GM19372 (cell line): ENCODE data around the gene STIL.
"Not testable (repeated sequence)": the region's sequence is repeated elsewhere in the genome, so short reads cannot be mapped to it uniquely, and the experiment has no call there.

Source experiments
- ATAC-seq: cut with Tn5 transposase; IDR thresholded peaks from one replicate; pipeline ENCODE4 v1.9.1; 2021; ENCODE audit warnings: mild to moderate bottlenecking, low read depth, moderate library complexity; ENCODE audit not compliant: unreplicated experiment

The STIL gene

GRCh38 chr1:47323599-47324031 is 9.7 kb upstream of the STIL start:
- ATAC-seq = no peak

- not testable (repeated sequence) for ATAC-seq
These were observed 6.0 kb upstream of the STIL start for GRCh38 chr1:47319968-47320367.

- no peak for ATAC-seq
These were observed 3.9 kb upstream of the STIL start for GRCh38 chr1:47317841-47318240.

GRCh38 chr1:47309427-47309826 is 4.5 kb downstream of the STIL start:
- ATAC-seq = no peak

GRCh38 chr1:47302472-47302871 is 11.5 kb downstream of the STIL start:
- ATAC-seq = no peak

GRCh38 chr1:47298025-47298699 is 15.8 kb downstream of the STIL start:
- no peak for ATAC-seq

- no peak for ATAC-seq
These were observed 18.4 kb downstream of the STIL start for GRCh38 chr1:47295579-47295978.

- not testable (repeated sequence) for ATAC-seq
These were observed 19.1 kb downstream of the STIL start for GRCh38 chr1:47294863-47295262.

GRCh38 chr1:47288116-47288515 is 25.8 kb downstream of the STIL start:
- ATAC-seq = not testable (repeated sequence)

- no peak for ATAC-seq
These were observed 33.8 kb downstream of the STIL start for GRCh38 chr1:47280142-47280541.

GRCh38 chr1:47276850-47277249 is 37.1 kb downstream of the STIL start:
- ATAC-seq = no peak

- ATAC-seq = not testable (repeated sequence)
These were observed 38.1 kb downstream of the STIL start for GRCh38 chr1:47275811-47276210.

- not testable (repeated sequence) for ATAC-seq
These were observed 48.4 kb downstream of the STIL start for GRCh38 chr1:47265529-47265928.

GRCh38 chr1:47262787-47263413 is 51.0 kb downstream of the STIL start:
- no peak for ATAC-seq

GRCh38 chr1:47257224-47257623 is 56.7 kb downstream of the STIL start:
- no peak for ATAC-seq

- no peak for ATAC-seq
These were observed 61.2 kb downstream of the STIL start for GRCh38 chr1:47252795-47253194.

- ATAC-seq = no peak
These were observed 61.6 kb downstream of the STIL start for GRCh38 chr1:47252369-47252768.

GRCh38 chr1:47249755-47250154 is 64.2 kb downstream of the STIL start:
- ATAC-seq = no peak

- ATAC-seq = no peak
These were observed 69.5 kb downstream of the STIL start for GRCh38 chr1:47244339-47244862.

- no peak for ATAC-seq
These were observed 70.0 kb downstream of the STIL start for GRCh38 chr1:47243910-47244309.

GRCh38 chr1:47241114-47242113 is 72.5 kb downstream of the STIL start:
- no peak for ATAC-seq
